HG02973 (cell line): ENCODE data around the gene SERPINI2.

Experiments
- ATAC-seq: cut with Tn5 transposase; IDR thresholded peaks from one replicate; pipeline ENCODE4 v1.9.1; 2021; ENCODE audit warnings: moderate library complexity; ENCODE audit not compliant: unreplicated experiment

SERPINI2 gene

GRCh38 chr3:167473863-167474262 lies at the start of gene SERPINI2:
SERPINI2 (minus strand) TSS chr3:167474042; CDS start chr3:167471834, 2,208 bp downstream.
- no peak for ATAC-seq

GRCh38 chr3:167521006-167521355 lies 47.1 kb upstream of the SERPINI2 start:
- ATAC-seq: no peak

GRCh38 chr3:167520266-167521005 lies 46.6 kb upstream of the SERPINI2 start:
- ATAC-seq: no peak

GRCh38 chr3:167507954-167508353 lies 34.1 kb upstream of the SERPINI2 start:
- ATAC-seq: no peak

GRCh38 chr3:167502401-167502800 lies 28.6 kb upstream of the SERPINI2 start:
- ATAC-seq: no peak

GRCh38 chr3:167501941-167502340 lies 28.1 kb upstream of the SERPINI2 start:
- no peak for ATAC-seq

GRCh38 chr3:167497903-167498302 lies 24.1 kb upstream of the SERPINI2 start:
- no peak for ATAC-seq

- no peak for ATAC-seq
Measured at GRCh38 chr3:167493244-167493643, 19.4 kb upstream of the SERPINI2 start.

GRCh38 chr3:167491621-167492020 lies 17.8 kb upstream of the SERPINI2 start:
- ATAC-seq: no peak

GRCh38 chr3:167489571-167489970 lies 15.7 kb upstream of the SERPINI2 start:
- no peak for ATAC-seq

GRCh38 chr3:167487556-167487955 lies 13.7 kb upstream of the SERPINI2 start:
- no peak for ATAC-seq

GRCh38 chr3:167484551-167484950 lies 10.7 kb upstream of the SERPINI2 start:
- no peak for ATAC-seq

GRCh38 chr3:167483708-167484475 lies 10.1 kb upstream of the SERPINI2 start:
- no peak for ATAC-seq

GRCh38 chr3:167481164-167481563 lies 7.3 kb upstream of the SERPINI2 start:
- no peak for ATAC-seq

GRCh38 chr3:167480748-167481147 lies 6.9 kb upstream of the SERPINI2 start:
- no peak for ATAC-seq

- no peak for ATAC-seq
Measured at GRCh38 chr3:167469381-167469780, 4.5 kb downstream of the SERPINI2 start.

- no peak for ATAC-seq
Measured at GRCh38 chr3:167467848-167468611, 5.8 kb downstream of the SERPINI2 start.

GRCh38 chr3:167466966-167467365 lies 6.9 kb downstream of the SERPINI2 start:
- no peak for ATAC-seq

- no peak for ATAC-seq
Measured at GRCh38 chr3:167456157-167456799, 17.6 kb downstream of the SERPINI2 start.

GRCh38 chr3:167453815-167454214 lies 20.0 kb downstream of the SERPINI2 start:
- ATAC-seq: no peak

- no peak for ATAC-seq
Measured at GRCh38 chr3:167451282-167451681, 22.6 kb downstream of the SERPINI2 start.
